Endothelial cell of umbilical vein (primary cell): ENCODE results near the gene TRIM24. TPM values are rescaled to one million over a fixed set of nuclear protein-coding genes. Genes with fewer than 3 reads are reported as not detected.
A peak's percentile ranks its signal among the peaks of the same experiment; 100 is the strongest.

Experiments used
- BruUV-seq: library from RNA; stranded (reverse); fragments of 400-500 nt; replicated peaks from 2 replicates; lab custom pipeline; 2021; lab: Mats Ljungman, UMichigan
- CTCF ChIA-PET: fragments of 300-600, 350-600 bp; sonication (Branson Sonifier 250); formaldehyde crosslinking; loops from one replicate; lab custom pipeline; 2021; ENCODE audit warnings: antibody characterized with exemption, inconsistent platforms; lab: Charles Lee
- POLR2A ChIA-PET: fragments of 300-600, 350-600 bp; sonication (Branson Sonifier 250); formaldehyde crosslinking; loops from one replicate; lab custom pipeline; 2021; ENCODE audit warnings: antibody characterized with exemption, inconsistent platforms; lab: Charles Lee
- DNase-seq: peaks from one replicate; pipeline ENCODE4 v3.0.0-alpha.2; 2011; ENCODE audit warnings: low read depth, low spot score
- FAIRE-seq: peaks from 2 replicates; lab custom pipeline; 2011; peaks lifted over from hg19 to GRCh38; lab: Jason Lieb, UNC
- H2AFZ ChIP-seq: 2 replicates; pipeline ENCODE4 v1.6.0; 2012; ENCODE audit warnings: low read depth, low read length, control low read depth, inconsistent platforms
- H3K27ac ChIP-seq: 2 replicates; pipeline ENCODE4 v1.5.1; 2011; ENCODE audit warnings: low read depth, mild to moderate bottlenecking, control low read depth, low read length, moderate library complexity; ENCODE audit not compliant: insufficient read depth
- H3K27me3 ChIP-seq, 2 experiments: 2 replicates each; pipeline versions ENCODE4 v1.6.0 to v1.6.1; 2011; ENCODE audit warnings: low read length in 2 of 2, mixed read lengths in 1 of 2; ENCODE audit not compliant: control insufficient read depth in 2 of 2, insufficient read depth in 2 of 2
- H3K36me3 ChIP-seq, 2 experiments: 2 replicates in 1 of 2; 3 replicates in 1 of 2; pipeline ENCODE4 v1.5.1; 2011; ENCODE audit warnings: low read length in 2 of 2, mild to moderate bottlenecking in 1 of 2, moderate library complexity in 1 of 2; ENCODE audit not compliant: control insufficient read depth in 2 of 2, insufficient read depth in 2 of 2; ENCODE audit errors: extremely low read depth in 1 of 2
- H3K4me1 ChIP-seq: 3 replicates; pipeline ENCODE4 v1.5.1; 2011; ENCODE audit warnings: mild to moderate bottlenecking, low read length; ENCODE audit not compliant: control insufficient read depth, insufficient read depth; ENCODE audit errors: extremely low read depth
- H3K4me2 ChIP-seq: 2 replicates; pipeline ENCODE4 v1.6.1; 2011; ENCODE audit warnings: low read length, control low read depth, mixed read lengths; ENCODE audit not compliant: insufficient read depth
- H3K4me3 ChIP-seq, 3 experiments: fragments of 200-600 bp in 1 of 3; sonication (generic), shearing (Covaris generic) in 1 of 3; replicated peaks in 1 of 3; 2 replicates each; pipeline ENCODE4 v1.5.1; 2011 to 2016; ENCODE audit warnings: control low read depth in 3 of 3, low read length in 3 of 3, mild to moderate bottlenecking in 2 of 3, inconsistent platforms in 1 of 3, low read depth in 1 of 3, moderate library complexity in 1 of 3; ENCODE audit not compliant: insufficient read depth in 1 of 3
- H3K79me2 ChIP-seq: 2 replicates; pipeline ENCODE4 v1.6.0; 2012; ENCODE audit warnings: low read length, inconsistent platforms; ENCODE audit not compliant: control insufficient read depth, insufficient read depth
- H3K9ac ChIP-seq: replicated peaks from 2 replicates; pipeline ENCODE3; 2011; ENCODE audit warnings: low read length, control low read depth; ENCODE audit not compliant: insufficient read depth; ENCODE audit errors: extremely low read depth
- H3K9me1 ChIP-seq: replicated peaks from 3 replicates; pipeline ENCODE4 v1.6.0; 2011; ENCODE audit warnings: mild to moderate bottlenecking, low read length; ENCODE audit not compliant: control insufficient read depth, insufficient read depth; ENCODE audit errors: extremely low read depth
- H3K9me3 ChIP-seq: replicated peaks from 2 replicates; pipeline ENCODE4 v1.5.1; 2012; ENCODE audit warnings: low read length, inconsistent platforms; ENCODE audit not compliant: control insufficient read depth, insufficient read depth
- H4K20me1 ChIP-seq: replicated peaks from 2 replicates; pipeline ENCODE3; 2011; ENCODE audit warnings: mild to moderate bottlenecking, low read length; ENCODE audit not compliant: control insufficient read depth, insufficient read depth; ENCODE audit errors: extremely low read depth
- CTCF ChIP-seq, 2 donors: IDR thresholded peaks; 1 replicate in 1 of 2; 2 replicates in 1 of 2; pipeline ENCODE4 v1.5.1; 2011; ENCODE audit warnings: low read length in 2 of 2, mild to moderate bottlenecking in 2 of 2, moderate library complexity in 2 of 2, control low read depth in 1 of 2, inconsistent platforms in 1 of 2, low read depth in 1 of 2; ENCODE audit not compliant: insufficient read depth in 1 of 2; ENCODE audit errors: extremely low read depth in 1 of 2
- EZH2 ChIP-seq: IDR thresholded peaks from 2 replicates; pipeline ENCODE4 v1.6.1; 2012; ENCODE audit warnings: borderline replicate concordance, low read depth, mild to moderate bottlenecking, moderate library complexity, low read length, inconsistent platforms; ENCODE audit not compliant: severe bottlenecking
- FOS ChIP-seq: IDR thresholded peaks from 2 replicates; pipeline ENCODE4 v1.6.1; 2011; ENCODE audit warnings: mild to moderate bottlenecking, low read length, moderate library complexity, borderline replicate concordance; ENCODE audit not compliant: insufficient read depth
- GATA2 ChIP-seq: IDR thresholded peaks from 2 replicates; pipeline ENCODE4 v1.7.0; 2011; ENCODE audit warnings: low read depth, mild to moderate bottlenecking, moderate library complexity, mixed read lengths, low read length; ENCODE audit not compliant: insufficient read length, insufficient read depth
- JUN ChIP-seq: IDR thresholded peaks from 2 replicates; pipeline ENCODE4 v1.6.1; 2011; ENCODE audit warnings: borderline replicate concordance, low read depth; ENCODE audit not compliant: insufficient read length, insufficient read depth
- MAX ChIP-seq: IDR thresholded peaks from 2 replicates; pipeline ENCODE4 v1.6.1; 2011; ENCODE audit not compliant: insufficient read depth, insufficient read length
- MYC ChIP-seq: IDR thresholded peaks from one replicate; pipeline ENCODE4 v1.6.1; 2011; ENCODE audit warnings: mild to moderate bottlenecking, low read depth, low read length
- POLR2A ChIP-seq: IDR thresholded peaks from 2 replicates; pipeline ENCODE4 v1.6.1; 2012; ENCODE audit warnings: low read depth, mild to moderate bottlenecking, control low read depth, low read length
- POLR2AphosphoS5 ChIP-seq: IDR thresholded peaks from 2 replicates; pipeline ENCODE4 v1.6.1; 2012; ENCODE audit warnings: low read depth, mild to moderate bottlenecking, control low read depth, low read length, moderate library complexity; ENCODE audit not compliant: insufficient read depth
- dilution Hi-C: fragments of 300-500 bp; cut with MboI; formaldehyde crosslinking; loops from one replicate; pipeline ENCODE4 v1.15.0; 2019; ENCODE audit warnings: low sequenced_read_pairs; ENCODE audit not compliant: extremely low pct_ligation_motif_present
- intact Hi-C: fragments of 100-400 bp; cut with micrococcal nuclease; formaldehyde crosslinking; loops from one replicate; pipeline ENCODE4 v1.10.0; 2022
- polyA plus RNA-seq, 4 experiments: library from polyadenylated mRNA; depleted of rRNA in 3 of 4; stranded (reverse) in 3 of 4; unstranded in 1 of 4; fragments of >200 nt; gene quantifications; 2 replicates each; pipeline versions ENCODE4 v1.2.1 to v1.2.3, GENCODE V29; 2011 to 2012; ENCODE audit warnings: missing spikeins in 1 of 4
- total RNA-seq: library from RNA; stranded (reverse); gene quantifications from 2 replicates; pipeline ENCODE4 v1.2.3, GENCODE V29; 2021

TRIM24 gene
- total and polyA plus RNA-seq, 2 donors (not counting 3 experiments of a cell fraction or from before 2014, with no cell fraction given) = 9.1 to 26.1 TPM

- Histone ChIP-seq H2AFZ (no peak overlapping the region), H4K20me1 (no peaks in the 10 kb centered on the region), H3K4me2 (peak overlapping the region; percentile 88), H3K9ac (no peak overlapping the region), H3K36me3 (no peaks in the 10 kb centered on the region), H3K9me1 (no peaks in the 10 kb centered on the region), H3K27me3 (no peaks in the 10 kb centered on the region), H3K27ac (no peak overlapping the region), H3K4me1 (peaks cover 5% of the 10 kb centered on the region), H3K79me2 (peaks cover 24% of the 10 kb centered on the region), H3K9me3 (no peaks in the 10 kb centered on the region), H3K4me3 (no peak overlapping the region)
- CTCF ChIA-PET = no interaction called here
- intact Hi-C loops = no loop called here
- dilution Hi-C loops = no loop called here
- POLR2A ChIA-PET = no interaction called here
- TF ChIP-seq POLR2A (no peak), POLR2AphosphoS5 (no peak), MAX (no peak), GATA2 (no peak), JUN (no peak), MYC (no peak), CTCF (IDR thresholded peaks at IDR 0.05; ENCODE audit: extremely low read depth in 1 of 2, insufficient read depth in 1 of 2, low read depth in 1 of 2, low read length in 2 of 2) (no peak), FOS (no peak), EZH2 (no peak)
- DNase-seq (no peak), FAIRE-seq (no peak)
- no TSS peak for BruUV-seq
Measured at GRCh38 chr7:138458576-138459412, 1.3 kb upstream of the TRIM24 start.
